Smooth muscle cell (in vitro differentiated cells): ENCODE measurements around the gene AMMECR1L. TPM values are rescaled to one million over a fixed set of nuclear protein-coding genes. Genes with fewer than 3 reads are reported as not detected.
"Not testable (repeated sequence)": the region's sequence is repeated elsewhere in the genome, so short reads cannot be mapped to it uniquely, and the experiment has no call there.

Source experiments
- DNase-seq: peaks from one replicate; lab custom pipeline; 2025; ENCODE audit not compliant: unreplicated experiment; lab: John Stamatoyannopoulos, UW
- H2AFZ ChIP-seq: fragments of 200-600 bp; sonication (generic); 2 replicates; pipeline ENCODE4 v1.6.0; 2016; ENCODE audit warnings: antibody characterized with exemption, low read depth, mild to moderate bottlenecking
- H3F3A ChIP-seq: fragments of 200-600 bp; sonication (generic); 2 replicates; pipeline ENCODE4 v1.6.0; 2017; ENCODE audit warnings: antibody characterized with exemption, low read depth
- H3K27ac ChIP-seq: fragments of 200-600 bp; sonication (generic); 2 replicates; pipeline ENCODE4 v1.5.1; 2016; ENCODE audit warnings: low read depth, mild to moderate bottlenecking
- H3K27me3 ChIP-seq: fragments of 200-600 bp; sonication (generic); 2 replicates; pipeline ENCODE4 v1.6.1; 2016; ENCODE audit warnings: low read depth, mild to moderate bottlenecking
- H3K36me3 ChIP-seq: fragments of 200-600 bp; sonication (generic); 2 replicates; pipeline ENCODE4 v1.5.1; 2016; ENCODE audit warnings: low read depth
- H3K4me1 ChIP-seq: fragments of 200-600 bp; sonication (generic); 2 replicates; pipeline ENCODE4 v1.5.1; 2016; ENCODE audit warnings: low read depth
- H3K4me2 ChIP-seq: fragments of 200-600 bp; sonication (generic); 2 replicates; pipeline ENCODE4 v1.6.0; 2016; ENCODE audit warnings: mild to moderate bottlenecking
- H3K4me3 ChIP-seq: fragments of 200-600 bp; sonication (generic); 2 replicates; pipeline ENCODE4 v1.5.1; 2016; ENCODE audit warnings: mild to moderate bottlenecking
- H3K79me2 ChIP-seq: fragments of 200-600 bp; sonication (generic); 2 replicates; pipeline ENCODE4 v1.6.0; 2016; ENCODE audit warnings: low read depth, mild to moderate bottlenecking
- H3K9ac ChIP-seq: fragments of 200-600 bp; sonication (generic); 2 replicates; pipeline ENCODE4 v1.6.0; 2016; ENCODE audit warnings: low read depth
- H3K9me3 ChIP-seq: fragments of 200-600 bp; sonication (generic); replicated peaks from 2 replicates; pipeline ENCODE4 v1.5.1; 2016; ENCODE audit warnings: low read depth
- H4K20me1 ChIP-seq: fragments of 200-600 bp; sonication (generic); 2 replicates; pipeline ENCODE4 v1.6.0; 2016; ENCODE audit warnings: low read depth
- CTCF ChIP-seq: fragments of 200-600 bp; sonication (generic); IDR thresholded peaks from 2 replicates; pipeline ENCODE4 v1.5.1; 2017; ENCODE audit warnings: borderline replicate concordance, mild to moderate bottlenecking, antibody characterized with exemption; ENCODE audit not compliant: insufficient read depth, poor library complexity, severe bottlenecking
- WGBS: methylation state at CpG from one replicate; pipeline ENCODE4 v1.1.7; 2016; ENCODE audit warnings: low lambda C conversion rate; 5-methylcytosine and 5-hydroxymethylcytosine counted together
- polyA plus RNA-seq: library from polyadenylated mRNA; unstranded; fragments of >200 nt; fragmentation: Nextera tagmentation; extraction: Ambion mirVana; gene quantifications from 2 replicates; pipeline ENCODE4 v1.2.1, GENCODE V29; 2016
- total RNA-seq: library from RNA; depleted of rRNA; stranded (reverse); fragments of >200 nt; gene quantifications from 2 replicates; pipeline ENCODE4 v1.2.3, GENCODE V29; 2014

The AMMECR1L gene
- total and polyA plus RNA-seq, 2 experiments from 2014 or later = 11.8 to 13.8 TPM

GRCh38 chr2:127840893-127841292 lies 44.9 kb downstream of the AMMECR1L start:
- Histone ChIP-seq H3F3A (no peaks in the 10 kb centered on the region), H3K27me3 (no peaks in the 10 kb centered on the region), H3K27ac (no peak overlapping the region), H3K4me2 (no peak overlapping the region), H3K4me1 (no peaks in the 10 kb centered on the region), H3K36me3 (no peaks in the 10 kb centered on the region), H3K4me3 (no peak overlapping the region), H3K9me3 (no peaks in the 10 kb centered on the region), H3K9ac (no peak overlapping the region), H2AFZ (no peak overlapping the region), H3K79me2 (no peaks in the 10 kb centered on the region), H4K20me1 (no peaks in the 10 kb centered on the region)
- TF ChIP-seq CTCF = no peak
- 93% methylated on average over 4 of the region's 4 CpGs for WGBS
- DNase-seq = no peak

GRCh38 chr2:127834951-127835350 lies 50.8 kb downstream of the AMMECR1L start:
- Histone ChIP-seq H3F3A (no peaks in the 10 kb centered on the region), H3K36me3 (no peaks in the 10 kb centered on the region), H2AFZ (no peak overlapping the region), H3K79me2 (no peaks in the 10 kb centered on the region), H3K4me1 (no peaks in the 10 kb centered on the region), H3K27me3 (no peaks in the 10 kb centered on the region), H3K9me3 (no peaks in the 10 kb centered on the region), H3K27ac (no peak overlapping the region), H3K4me3 (no peak overlapping the region), H4K20me1 (no peaks in the 10 kb centered on the region), H3K9ac (no peak overlapping the region), H3K4me2 (no peak overlapping the region)
- WGBS = 88% methylated on average over 3 of the region's 3 CpGs
- TF ChIP-seq CTCF = no peak
- no peak for DNase-seq

GRCh38 chr2:127829845-127830246 lies 55.9 kb downstream of the AMMECR1L start:
- H3K36me3 ChIP-seq = no peaks in the 10 kb centered on the region
- no peak for DNase-seq
- WGBS = 54% methylated on average over 5 of the region's 5 CpGs
- H3K9ac ChIP-seq = no peak overlapping the region
- TF ChIP-seq CTCF = no peak
- H3K27me3 ChIP-seq = no peaks in the 10 kb centered on the region
- H3K79me2 ChIP-seq = no peaks in the 10 kb centered on the region
- no peak overlapping the region for H3K4me3 ChIP-seq
- H4K20me1 ChIP-seq = no peaks in the 10 kb centered on the region
- H3K4me1 ChIP-seq = no peaks in the 10 kb centered on the region
- H3K4me2 ChIP-seq = no peak overlapping the region
- no peaks in the 10 kb centered on the region for H3K9me3 ChIP-seq
- H2AFZ ChIP-seq = no peak overlapping the region
- no peaks in the 10 kb centered on the region for H3F3A ChIP-seq
- H3K27ac ChIP-seq = no peak overlapping the region

GRCh38 chr2:127826708-127827107 lies 59.0 kb downstream of the AMMECR1L start:
- not testable (repeated sequence) for H3K27ac ChIP-seq, DNase-seq, H2AFZ ChIP-seq, H3K4me3 ChIP-seq, H3K4me1 ChIP-seq, H4K20me1 ChIP-seq, H3K79me2 ChIP-seq, H3K9me3 ChIP-seq, H3F3A ChIP-seq, H3K9ac ChIP-seq, H3K4me2 ChIP-seq, H3K36me3 ChIP-seq, H3K27me3 ChIP-seq
- 98% methylated on average over 2 of the region's 2 CpGs for WGBS
